HG02763 (cell line): ENCODE results near the gene INSYN2A.

Experiments
- ATAC-seq: cut with Tn5 transposase; IDR thresholded peaks from one replicate; pipeline ENCODE4 v1.9.1; 2021; ENCODE audit warnings: mild to moderate bottlenecking, moderate library complexity; ENCODE audit not compliant: unreplicated experiment

The INSYN2A gene

GRCh38 chr10:127195571-127196281 is 665 bp downstream of the INSYN2A start:
- ATAC-seq: no peak

- ATAC-seq: no peak
Observed at GRCh38 chr10:127195041-127195506, 1.3 kb downstream of the INSYN2A start.

- ATAC-seq: no peak
Observed at GRCh38 chr10:127194599-127194998, 1.8 kb downstream of the INSYN2A start.

- ATAC-seq: no peak
Observed at GRCh38 chr10:127194111-127194510, 2.3 kb downstream of the INSYN2A start.

- ATAC-seq: no peak
Observed at GRCh38 chr10:127193125-127193524, 3.3 kb downstream of the INSYN2A start.

GRCh38 chr10:127190427-127190826 is 6.0 kb downstream of the INSYN2A start:
- no peak for ATAC-seq

- no peak for ATAC-seq
Observed at GRCh38 chr10:127189226-127189625, 7.2 kb downstream of the INSYN2A start.

GRCh38 chr10:127186813-127187212 is 9.6 kb downstream of the INSYN2A start:
- ATAC-seq: no peak

- no peak for ATAC-seq
Observed at GRCh38 chr10:127184582-127184981, 11.8 kb downstream of the INSYN2A start.

GRCh38 chr10:127182161-127182560 is 14.2 kb downstream of the INSYN2A start:
- no peak for ATAC-seq

GRCh38 chr10:127179612-127180250 is 16.7 kb downstream of the INSYN2A start:
- no peak for ATAC-seq

GRCh38 chr10:127176649-127177048 is 19.7 kb downstream of the INSYN2A start:
- ATAC-seq: no peak

GRCh38 chr10:127175357-127176110 is 20.9 kb downstream of the INSYN2A start:
- no peak for ATAC-seq

- no peak for ATAC-seq
Observed at GRCh38 chr10:127174866-127175265, 21.5 kb downstream of the INSYN2A start.

- no peak for ATAC-seq
Observed at GRCh38 chr10:127168261-127168660, 28.1 kb downstream of the INSYN2A start.

- no peak for ATAC-seq
Observed at GRCh38 chr10:127162841-127163240, 33.5 kb downstream of the INSYN2A start.

GRCh38 chr10:127161482-127161881 is 34.9 kb downstream of the INSYN2A start:
- no peak for ATAC-seq

- ATAC-seq: no peak
Observed at GRCh38 chr10:127159648-127160245, 36.6 kb downstream of the INSYN2A start.

GRCh38 chr10:127158662-127159061 is 37.7 kb downstream of the INSYN2A start:
- no peak for ATAC-seq

GRCh38 chr10:127157506-127158200 is 38.7 kb downstream of the INSYN2A start:
- ATAC-seq: no peak

- no peak for ATAC-seq
Observed at GRCh38 chr10:127157089-127157488, 39.3 kb downstream of the INSYN2A start.
